Gastrocnemius medialis (tissue), 4 donors: ENCODE results near the gene RELCH. TPM values are rescaled to one million over a fixed set of nuclear protein-coding genes. Genes with fewer than 3 reads are reported as not detected.

Experiments
- ATAC-seq, 2 donors: fragments of 150-250 bp; one replicate each; pipeline ENCODE4 v1.9.1; 2016
- DNase-seq, 2 donors: peaks; one replicate each; pipeline ENCODE4 v3.0.0-alpha.2; 2019
- H3K27ac ChIP-seq, 4 donors: fragments of 200-600 bp; sonication (generic); 1 replicate in 1 of 4; 2 replicates in 3 of 4; pipeline ENCODE4 v1.5.1; 2016 to 2018; ENCODE audit warnings: mild to moderate bottlenecking in 2 of 4, moderate library complexity in 1 of 4
- H3K27me3 ChIP-seq, 3 donors: fragments of 200-600 bp; sonication (generic) in 2 of 3; 1 replicate in 1 of 3; 2 replicates in 2 of 3; pipeline versions ENCODE4 v1.5.1 to v1.6.0; 2016 to 2019; ENCODE audit warnings: mild to moderate bottlenecking in 1 of 3, moderate library complexity in 1 of 3
- H3K36me3 ChIP-seq, 2 donors: fragments of 200-600 bp; sonication (generic) in 1 of 2; one replicate each; pipeline ENCODE4 v1.5.1; 2017 to 2018
- H3K4me1 ChIP-seq, 2 donors: fragments of 200-600 bp; sonication (generic) in 1 of 2; one replicate each; pipeline ENCODE4 v1.5.1; 2016 to 2017; ENCODE audit warnings: mild to moderate bottlenecking in 2 of 2
- H3K4me3 ChIP-seq, 4 donors: fragments of 200-600 bp; sonication (generic) in 3 of 4; 1 replicate in 1 of 4; 2 replicates in 3 of 4; pipeline ENCODE4 v1.5.1; 2016 to 2019; ENCODE audit warnings: mild to moderate bottlenecking in 2 of 4
- H3K9me3 ChIP-seq, 3 donors: fragments of 200-600 bp; sonication (generic) in 2 of 3; 1 replicate in 1 of 3; 2 replicates in 2 of 3; pipeline ENCODE4 v1.5.1; 2016 to 2019
- POLR2A ChIP-seq, 2 donors: fragments of 450-650 bp; IDR thresholded peaks; one replicate each; pipeline ENCODE4 v1.6.1; 2017; ENCODE audit warnings: antibody characterized with exemption in 2 of 2, mild to moderate bottlenecking in 2 of 2, moderate library complexity in 2 of 2
- in situ Hi-C, 4 donors: fragments of 200-750 bp; cut with MboI; loops; one replicate each; pipeline versions ENCODE4 v1.15.0 to v1.8.0; 2017; ENCODE audit warnings: low sequenced_read_pairs in 4 of 4
- intact Hi-C: fragments of 100-400 bp; cut with DNase I; formaldehyde crosslinking; loops from one replicate; pipeline ENCODE4 v1.15.1; 2023; ENCODE audit warnings: low total_unique reads
- total RNA-seq, 4 donors: library from RNA; depleted of rRNA; stranded (reverse); fragments of >200 nt; gene quantifications; one replicate each; pipeline versions ENCODE4 v1.1.0 to v1.2.3, GENCODE V29; 2016
- TF ChIP-seq, protein P1 (sequence below), 5 experiments: fragments of 450-650 bp in 3 of 5; fragments of 200-600 bp in 2 of 5; sonication (generic) in 2 of 5; IDR thresholded peaks in 4 of 5; conservative IDR thresholded peaks in 1 of 5; 1 replicate in 4 of 5; 2 replicates in 1 of 5; pipeline ENCODE4 v1.5.1; 2016 to 2019; ENCODE audit warnings: antibody characterized with exemption in 5 of 5, mild to moderate bottlenecking in 3 of 5, moderate library complexity in 3 of 5

The RELCH gene
- total RNA-seq, 4 donors from 2014 or later: 8.4 to 16.8 (median 12.6) TPM

- DNase-seq (no peak), ATAC-seq (no peak)
- no peak overlapping the region for H3K27ac ChIP-seq
- intact Hi-C loops (no loop called here), in situ Hi-C loops (no loop called here)
- no peak overlapping the region for H3K4me3 ChIP-seq
- H3K36me3 ChIP-seq: no peaks in the 10 kb centered on the region
- no peaks in the 10 kb centered on the region for H3K4me1 ChIP-seq
- H3K9me3 ChIP-seq: no peaks in the 10 kb centered on the region
- no peaks in the 10 kb centered on the region for H3K27me3 ChIP-seq
- TF ChIP-seq, protein P1, sequence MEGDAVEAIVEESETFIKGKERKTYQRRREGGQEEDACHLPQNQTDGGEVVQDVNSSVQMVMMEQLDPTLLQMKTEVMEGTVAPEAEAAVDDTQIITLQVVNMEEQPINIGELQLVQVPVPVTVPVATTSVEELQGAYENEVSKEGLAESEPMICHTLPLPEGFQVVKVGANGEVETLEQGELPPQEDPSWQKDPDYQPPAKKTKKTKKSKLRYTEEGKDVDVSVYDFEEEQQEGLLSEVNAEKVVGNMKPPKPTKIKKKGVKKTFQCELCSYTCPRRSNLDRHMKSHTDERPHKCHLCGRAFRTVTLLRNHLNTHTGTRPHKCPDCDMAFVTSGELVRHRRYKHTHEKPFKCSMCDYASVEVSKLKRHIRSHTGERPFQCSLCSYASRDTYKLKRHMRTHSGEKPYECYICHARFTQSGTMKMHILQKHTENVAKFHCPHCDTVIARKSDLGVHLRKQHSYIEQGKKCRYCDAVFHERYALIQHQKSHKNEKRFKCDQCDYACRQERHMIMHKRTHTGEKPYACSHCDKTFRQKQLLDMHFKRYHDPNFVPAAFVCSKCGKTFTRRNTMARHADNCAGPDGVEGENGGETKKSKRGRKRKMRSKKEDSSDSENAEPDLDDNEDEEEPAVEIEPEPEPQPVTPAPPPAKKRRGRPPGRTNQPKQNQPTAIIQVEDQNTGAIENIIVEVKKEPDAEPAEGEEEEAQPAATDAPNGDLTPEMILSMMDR (IDR thresholded peaks at IDR 0.05 in 4 of 5, conservative IDR thresholded peaks at IDR 0.05 in 1 of 5): no peak
- TF ChIP-seq POLR2A (IDR thresholded peaks at IDR 0.05): no peak
These were observed 24.3 kb downstream of the RELCH start for GRCh38 chr18:62211325-62211828.

GRCh38 chr18:62214790-62215189, 27.7 kb downstream of the RELCH start:
- no peak for DNase-seq
- peaks cover 8 to 10% of the 10 kb centered on the region in 2 donors for H3K4me1 ChIP-seq
- H3K4me3 ChIP-seq: no peak overlapping the region
- ATAC-seq: no peak
- H3K36me3 ChIP-seq: no peaks in the 10 kb centered on the region
- H3K9me3 ChIP-seq: no peaks in the 10 kb centered on the region
- H3K27ac ChIP-seq: no peak overlapping the region
- TF ChIP-seq POLR2A (IDR thresholded peaks at IDR 0.05): no peak
- TF ChIP-seq, protein P1 (IDR thresholded peaks at IDR 0.05 in 4 of 5, conservative IDR thresholded peaks at IDR 0.05 in 1 of 5): no peak
- in situ Hi-C loops (no loop called here), intact Hi-C loops (no loop called here)
- H3K27me3 ChIP-seq: no peaks in the 10 kb centered on the region

DNA sequence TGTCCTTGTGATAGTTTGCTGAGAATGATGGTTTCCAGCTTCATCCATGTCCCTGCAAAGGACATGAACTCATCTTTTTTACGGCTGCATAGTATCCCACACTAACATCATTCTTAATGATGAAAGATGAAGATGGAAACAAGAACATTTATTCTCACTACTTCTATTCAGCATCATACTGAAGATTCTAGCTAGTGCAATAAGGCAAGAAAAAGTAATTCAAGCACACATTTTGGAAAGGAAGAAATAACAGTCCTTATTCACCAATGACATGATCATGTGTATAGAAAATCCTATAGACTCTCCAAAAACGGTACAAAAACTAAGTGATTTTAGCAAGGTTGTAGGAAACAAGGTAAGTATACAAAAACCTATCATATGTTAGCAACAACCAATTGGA, 37.2 kb downstream of the RELCH start:
- Histone ChIP-seq H3K27me3 (no peaks in the 10 kb centered on the region), H3K4me1 (no peaks in the 10 kb centered on the region), H3K9me3 (peaks cover 0 to 4% (median 0%) of the 10 kb centered on the region in 3 donors), H3K4me3 (no peak overlapping the region), H3K27ac (no peak overlapping the region), H3K36me3 (peaks cover 0 to 57% of the 10 kb centered on the region in 2 donors)
- TF ChIP-seq, protein P1 (IDR thresholded peaks at IDR 0.05 in 4 of 5, conservative IDR thresholded peaks at IDR 0.05 in 1 of 5): no peak
- TF ChIP-seq POLR2A (IDR thresholded peaks at IDR 0.05): no peak
- in situ Hi-C loops: no loop called here
- intact Hi-C loops: no loop called here
- ATAC-seq (no peak), DNase-seq (no peak)

DNA sequence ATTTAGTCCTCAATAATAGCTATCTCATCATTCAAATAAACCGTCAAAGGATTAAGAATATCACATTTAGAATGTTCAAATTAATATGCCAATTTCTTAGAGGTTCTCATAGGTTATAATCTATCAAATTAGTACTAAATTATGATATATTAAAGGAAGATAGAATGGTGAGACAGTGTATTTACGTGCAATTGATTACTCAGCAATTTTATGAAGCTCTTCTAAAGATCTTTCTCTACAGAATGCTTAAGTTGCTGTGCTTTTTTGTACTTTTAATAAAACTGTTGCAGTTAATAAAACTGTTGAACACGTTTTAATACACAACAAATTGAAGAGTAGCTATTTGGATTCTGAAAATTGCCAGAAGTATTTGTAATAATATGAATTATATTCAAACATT, 39.0 kb downstream of the RELCH start:
- TF ChIP-seq, protein P1 (IDR thresholded peaks at IDR 0.05 in 4 of 5, conservative IDR thresholded peaks at IDR 0.05 in 1 of 5): no peak
- TF ChIP-seq POLR2A (IDR thresholded peaks at IDR 0.05): no peak
- H3K36me3 ChIP-seq: peaks cover 0 to 64% of the 10 kb centered on the region in 2 donors
- in situ Hi-C loops: no loop called here

GRCh38 chr18:62236252-62236651, 49.2 kb downstream of the RELCH start:
- ATAC-seq (no peak), DNase-seq (no peak)
- in situ Hi-C loops: no loop called here
- Histone ChIP-seq H3K9me3 (no peaks in the 10 kb centered on the region), H3K27me3 (no peaks in the 10 kb centered on the region), H3K36me3 (peaks cover 0 to 32% of the 10 kb centered on the region in 2 donors), H3K4me1 (no peaks in the 10 kb centered on the region), H3K4me3 (no peak overlapping the region), H3K27ac (no peak overlapping the region)
- no peak for TF ChIP-seq POLR2A (IDR thresholded peaks at IDR 0.05)
- TF ChIP-seq, protein P1 (IDR thresholded peaks at IDR 0.05 in 4 of 5, conservative IDR thresholded peaks at IDR 0.05 in 1 of 5): no peak
- intact Hi-C loops: no loop called here

More for the DNA sequence above, 39.0 kb downstream of the RELCH start:
- Histone ChIP-seq H3K4me3 (no peak overlapping the region), H3K27ac (no peak overlapping the region), H3K9me3 (peaks cover 0 to 4% (median 0%) of the 10 kb centered on the region in 3 donors), H3K27me3 (no peaks in the 10 kb centered on the region), H3K4me1 (no peaks in the 10 kb centered on the region)
- no peak for ATAC-seq
- intact Hi-C loops: no loop called here
- no peak for DNase-seq
